CD14-positive monocyte (primary cell): ENCODE data around the gene KRT38. TPM values are rescaled to one million over a fixed set of nuclear protein-coding genes. Genes with fewer than 3 reads are reported as not detected.

ENCODE experiments used
- DNase-seq, 3 donors: peaks; one replicate each; pipeline ENCODE4 v3.0.0-alpha.2; 2011 to 2022
- H2AFZ ChIP-seq: 2 replicates; pipeline ENCODE4 v1.6.0; 2012; ENCODE audit warnings: mild to moderate bottlenecking, low read depth, low read length, inconsistent platforms; ENCODE audit not compliant: insufficient read depth, poor library complexity, severe bottlenecking
- H3K27ac ChIP-seq, 2 donors: 1 replicate in 1 of 2; 2 replicates in 1 of 2; pipeline ENCODE4 v1.5.1; 2012 to 2013; ENCODE audit warnings: low read length in 2 of 2, control low read depth in 1 of 2, inconsistent platforms in 1 of 2, low read depth in 1 of 2, mild to moderate bottlenecking in 1 of 2
- H3K27me3 ChIP-seq, 2 donors: one replicate each; pipeline versions ENCODE4 v1.6.0 to v1.6.1; 2011 to 2013; ENCODE audit warnings: low read length in 2 of 2; ENCODE audit not compliant: control insufficient read depth in 2 of 2, insufficient read depth in 2 of 2
- H3K36me3 ChIP-seq, 2 donors: replicated peaks in 1 of 2; 1 replicate in 1 of 2; 2 replicates in 1 of 2; pipeline versions ENCODE4 v1.5.1 to v1.6.1; 2012 to 2013; ENCODE audit warnings: low read length in 2 of 2, control low read depth in 1 of 2, inconsistent platforms in 1 of 2, mild to moderate bottlenecking in 1 of 2; ENCODE audit not compliant: insufficient read depth in 2 of 2, control insufficient read depth in 1 of 2
- H3K4me1 ChIP-seq, 2 donors: 1 replicate in 1 of 2; 2 replicates in 1 of 2; pipeline versions ENCODE4 v1.5.1 to v1.6.1; 2012 to 2013; ENCODE audit warnings: low read length in 2 of 2, control low read depth in 1 of 2, inconsistent platforms in 1 of 2, mild to moderate bottlenecking in 1 of 2, moderate library complexity in 1 of 2; ENCODE audit not compliant: insufficient read depth in 2 of 2, control insufficient read depth in 1 of 2
- H3K4me2 ChIP-seq: replicated peaks from 2 replicates; pipeline ENCODE3; 2012; ENCODE audit warnings: low read length, moderate library complexity, mild to moderate bottlenecking; ENCODE audit not compliant: poor library complexity, severe bottlenecking; ENCODE audit errors: extremely low read depth
- H3K4me3 ChIP-seq, 3 experiments: fragments of 200-600 bp in 1 of 3; sonication (generic) in 1 of 3; replicated peaks in 1 of 3; 1 replicate in 2 of 3; 2 replicates in 1 of 3; pipeline ENCODE4 v1.5.1; 2011 to 2013; ENCODE audit warnings: low read length in 3 of 3, mild to moderate bottlenecking in 3 of 3, control low read depth in 2 of 3, low read depth in 2 of 3, inconsistent platforms in 1 of 3, moderate library complexity in 1 of 3
- H3K79me2 ChIP-seq: 2 replicates; pipeline ENCODE4 v1.6.0; 2012; ENCODE audit warnings: mild to moderate bottlenecking, control low read depth, inconsistent platforms, low read length, moderate library complexity; ENCODE audit not compliant: insufficient read depth
- H3K9ac ChIP-seq: 2 replicates; pipeline ENCODE4 v1.6.0; 2017; ENCODE audit warnings: low read length, mild to moderate bottlenecking; ENCODE audit not compliant: insufficient read depth, poor library complexity, severe bottlenecking
- H3K9me3 ChIP-seq, 2 donors: replicated peaks in 1 of 2; 1 replicate in 1 of 2; 2 replicates in 1 of 2; pipeline versions ENCODE4 v1.5.1 to v1.6.1; 2012 to 2013; ENCODE audit warnings: low read length in 2 of 2, control low read depth in 1 of 2; ENCODE audit not compliant: control insufficient read depth in 1 of 2, insufficient read depth in 1 of 2
- H4K20me1 ChIP-seq: 2 replicates; pipeline ENCODE4 v1.6.0; 2012; ENCODE audit warnings: mild to moderate bottlenecking, low read length, control low read depth, moderate library complexity; ENCODE audit not compliant: insufficient read depth
- H3K27ac Mint-ChIP-seq, 7 donors: one replicate each; pipeline ENCODE4 v1.8.0; 2020; ENCODE audit warnings: mild to moderate bottlenecking in 7 of 7, mixed read lengths in 7 of 7, moderate library complexity in 6 of 7, inconsistent platforms in 2 of 7
- H3K27me3 Mint-ChIP-seq, 3 donors: one replicate each; pipeline ENCODE4 v1.8.0; 2021 to 2022; ENCODE audit warnings: low read depth in 3 of 3, mild to moderate bottlenecking in 3 of 3, mixed read lengths in 3 of 3, moderate library complexity in 3 of 3, inconsistent platforms in 1 of 3
- H3K36me3 Mint-ChIP-seq, 2 donors: one replicate each; pipeline ENCODE4 v1.8.0; 2020; ENCODE audit warnings: mixed read lengths in 2 of 2, inconsistent platforms in 1 of 2, mild to moderate bottlenecking in 1 of 2
- H3K4me1 Mint-ChIP-seq: one replicate; pipeline ENCODE4 v1.8.0; 2020; ENCODE audit warnings: mild to moderate bottlenecking, mixed read lengths
- H3K4me3 Mint-ChIP-seq, 2 donors: one replicate each; pipeline ENCODE4 v1.8.0; 2020; ENCODE audit warnings: mild to moderate bottlenecking in 2 of 2, mixed read lengths in 2 of 2, moderate library complexity in 1 of 2
- H3K9me3 Mint-ChIP-seq, 7 donors: one replicate each; pipeline ENCODE4 v1.8.0; 2020 to 2022; ENCODE audit warnings: mixed read lengths in 7 of 7, mild to moderate bottlenecking in 6 of 7, moderate library complexity in 6 of 7, inconsistent platforms in 2 of 7
- CTCF ChIP-seq: fragments of 200-600 bp; IDR thresholded peaks from one replicate; pipeline ENCODE4 v1.8.0; 2022; ENCODE audit warnings: antibody characterized with exemption, mild to moderate bottlenecking
- WGBS: methylation state at CpG from one replicate; pipeline ENCODE4 v1.1.5; 2013; ENCODE audit warnings: missing lambda C conversion rate; ENCODE audit not compliant: insufficient coverage; 5-methylcytosine and 5-hydroxymethylcytosine counted together
- intact Hi-C, 2 donors: fragments of 100-400 bp; cut with micrococcal nuclease; formaldehyde crosslinking; loops; one replicate each; pipeline versions ENCODE4 v1.15.0 to v1.15.1; 2023
- polyA plus RNA-seq, 3 donors: library from polyadenylated mRNA; depleted of rRNA in 1 of 3; unstranded in 2 of 3; stranded (reverse) in 1 of 3; fragments of 300-500 nt in 2 of 3; fragments of >200 nt in 1 of 3; fragmentation: Illumina TruSeq in 2 of 3; gene quantifications; 1 replicate in 2 of 3; 2 replicates in 1 of 3; pipeline ENCODE4 v1.2.3, GENCODE V29; 2012 to 2021

Gene KRT38
- polyA plus RNA-seq, 3 donors = not detected

GRCh38 chr17:41420134-41420533, 20.6 kb downstream of the KRT38 start:
- no peak overlapping the region for H3K27ac Mint-ChIP-seq
- no peak for TF ChIP-seq CTCF
- no peak overlapping the region for H3K4me2 ChIP-seq

DNA sequence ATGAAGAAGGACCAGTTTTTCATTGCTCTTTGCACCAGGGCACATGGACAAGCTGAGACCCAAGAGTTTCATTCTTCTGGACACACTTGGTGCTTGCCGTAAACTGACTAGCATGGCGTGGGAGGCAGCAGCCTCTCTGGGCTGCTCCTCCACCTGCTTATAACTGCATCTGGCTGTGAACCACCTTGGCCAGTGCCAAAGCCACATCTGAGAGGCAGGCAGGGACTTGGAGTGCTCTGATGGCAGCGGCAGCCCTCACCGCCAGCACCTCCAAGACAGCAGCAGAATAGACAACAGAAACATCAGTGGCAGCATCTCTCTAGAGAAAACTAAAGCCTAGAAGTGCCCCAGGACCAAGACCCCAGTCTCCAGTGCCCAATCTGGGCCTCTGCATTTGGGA, 21.1 kb downstream of the KRT38 start:
- Mint-ChIP-seq H3K27ac (no peak overlapping the region), H3K27me3 (peaks cover 6 to 9% (median 9%) of the 10 kb centered on the region in 3 donors), H3K4me3 (no peak overlapping the region), H3K9me3 (no peaks in the 10 kb centered on the region), H3K4me1 (peaks cover 7% of the 10 kb centered on the region), H3K36me3 (no peaks in the 10 kb centered on the region)
- H3K27ac ChIP-seq = no peak overlapping the region
- no peak overlapping the region for H3K9ac ChIP-seq
- no peaks in the 10 kb centered on the region for H4K20me1 ChIP-seq
- DNase-seq = no peak
- H3K27me3 ChIP-seq = no peaks in the 10 kb centered on the region
- intact Hi-C loops = no loop called here
- no peaks in the 10 kb centered on the region for H3K9me3 ChIP-seq
- TF ChIP-seq CTCF = no peak
- H3K79me2 ChIP-seq = no peaks in the 10 kb centered on the region
- peaks cover 4 to 5% of the 10 kb centered on the region in 2 donors for H3K4me1 ChIP-seq
- 94% methylated on average over 4 of the region's 4 CpGs for WGBS
- no peak overlapping the region for H2AFZ ChIP-seq
- H3K36me3 ChIP-seq = no peaks in the 10 kb centered on the region
- H3K4me2 ChIP-seq = no peak overlapping the region
- H3K4me3 ChIP-seq = no peak overlapping the region

More at GRCh38 chr17:41420134-41420533, 20.6 kb downstream of the KRT38 start:
- peaks cover 4 to 5% of the 10 kb centered on the region in 2 donors for H3K4me1 ChIP-seq
- no peak overlapping the region for H3K9ac ChIP-seq
- Mint-ChIP-seq H3K36me3 (no peaks in the 10 kb centered on the region), H3K4me1 (peaks cover 7% of the 10 kb centered on the region), H3K4me3 (no peak overlapping the region), H3K27me3 (peaks cover 6 to 9% (median 9%) of the 10 kb centered on the region in 3 donors), H3K9me3 (no peaks in the 10 kb centered on the region)
- H3K79me2 ChIP-seq = no peaks in the 10 kb centered on the region
- no peak overlapping the region for H3K4me3 ChIP-seq
- DNase-seq = no peak
- H3K27ac ChIP-seq = no peak overlapping the region
- intact Hi-C loops = no loop called here
- H3K36me3 ChIP-seq = no peaks in the 10 kb centered on the region
- H3K9me3 ChIP-seq = no peaks in the 10 kb centered on the region
- H3K27me3 ChIP-seq = no peaks in the 10 kb centered on the region
- no peaks in the 10 kb centered on the region for H4K20me1 ChIP-seq
- WGBS = no CpG with 5 or more reads among the region's 4 CpGs
- no peak overlapping the region for H2AFZ ChIP-seq
